Measurements from ENCODE around the gene CELF4.

Gene CELF4

GRCh38 chr18:37565101-37565976 lies at the start of gene CELF4:
Gene CELF4 (minus strand): TSS chr18:37565798.
- no peak for DNase-seq (ENCODE audit: low read depth)
- peak within 1 kb of the TSS; percentile 51 for H3K4me3 ChIP-seq (ENCODE audit: low read depth, low read length)

- DNase-seq (ENCODE audit: low read depth): no peak
Observed at GRCh38 chr18:37613253-37613565, 47.6 kb upstream of the CELF4 start.

GRCh38 chr18:37612524-37613252 lies 47.1 kb upstream of the CELF4 start:
- no peak overlapping the region for H3K4me3 ChIP-seq (ENCODE audit: low read depth, low read length)
- DNase-seq (ENCODE audit: low read depth): no peak

More at GRCh38 chr18:37613253-37613565, 47.6 kb upstream of the CELF4 start:
- H3K4me3 ChIP-seq (ENCODE audit: low read depth, low read length): no peak overlapping the region

- DNase-seq (ENCODE audit: low read depth): no peak
Observed at GRCh38 chr18:37611614-37612279, 46.1 kb upstream of the CELF4 start.

GRCh38 chr18:37608876-37609275 lies 43.3 kb upstream of the CELF4 start:
- no peak for DNase-seq (ENCODE audit: low read depth)
- no peak overlapping the region for H3K4me3 ChIP-seq (ENCODE audit: low read depth, low read length)

More at GRCh38 chr18:37611614-37612279, 46.1 kb upstream of the CELF4 start:
- no peak overlapping the region for H3K4me3 ChIP-seq (ENCODE audit: low read depth, low read length)

GRCh38 chr18:37607281-37607680 lies 41.7 kb upstream of the CELF4 start:
- DNase-seq (ENCODE audit: low read depth): no peak
- no peak overlapping the region for H3K4me3 ChIP-seq (ENCODE audit: low read depth, low read length)

GRCh38 chr18:37604032-37604431 lies 38.4 kb upstream of the CELF4 start:
- no peak overlapping the region for H3K4me3 ChIP-seq (ENCODE audit: low read depth, low read length)
- no peak for DNase-seq (ENCODE audit: low read depth)

GRCh38 chr18:37598966-37599896 lies 33.6 kb upstream of the CELF4 start:
- no peak for DNase-seq (ENCODE audit: low read depth)
- H3K4me3 ChIP-seq (ENCODE audit: low read depth, low read length): no peak overlapping the region

GRCh38 chr18:37598396-37598795 lies 32.8 kb upstream of the CELF4 start:
- no peak overlapping the region for H3K4me3 ChIP-seq (ENCODE audit: low read depth, low read length)
- DNase-seq (ENCODE audit: low read depth): no peak

- no peak for DNase-seq (ENCODE audit: low read depth)
Observed at GRCh38 chr18:37590346-37590745, 24.7 kb upstream of the CELF4 start.

GRCh38 chr18:37588289-37588688 lies 22.7 kb upstream of the CELF4 start:
- no peak for DNase-seq (ENCODE audit: low read depth)
- no peak overlapping the region for H3K4me3 ChIP-seq (ENCODE audit: low read depth, low read length)

More at GRCh38 chr18:37590346-37590745, 24.7 kb upstream of the CELF4 start:
- H3K4me3 ChIP-seq (ENCODE audit: low read depth, low read length): no peak overlapping the region

- DNase-seq (ENCODE audit: low read depth): no peak
- H3K4me3 ChIP-seq (ENCODE audit: low read depth, low read length): no peak overlapping the region
Observed at GRCh38 chr18:37586656-37587225, 21.1 kb upstream of the CELF4 start.

GRCh38 chr18:37584952-37585695 lies 19.5 kb upstream of the CELF4 start:
- DNase-seq (ENCODE audit: low read depth): no peak
- no peak overlapping the region for H3K4me3 ChIP-seq (ENCODE audit: low read depth, low read length)

- no peak overlapping the region for H3K4me3 ChIP-seq (ENCODE audit: low read depth, low read length)
- DNase-seq (ENCODE audit: low read depth): no peak
Observed at GRCh38 chr18:37584217-37584616, 18.6 kb upstream of the CELF4 start.

GRCh38 chr18:37582261-37582660 lies 16.7 kb upstream of the CELF4 start:
- H3K4me3 ChIP-seq (ENCODE audit: low read depth, low read length): no peak overlapping the region
- DNase-seq (ENCODE audit: low read depth): no peak

- no peak for DNase-seq (ENCODE audit: low read depth)
- H3K4me3 ChIP-seq (ENCODE audit: low read depth, low read length): no peak overlapping the region
Observed at GRCh38 chr18:37578886-37579513, 13.4 kb upstream of the CELF4 start.

- no peak overlapping the region for H3K4me3 ChIP-seq (ENCODE audit: low read depth, low read length)
- no peak for DNase-seq (ENCODE audit: low read depth)
Observed at GRCh38 chr18:37578182-37578678, 12.6 kb upstream of the CELF4 start.
